Ovary (tissue), 3 donors: Measurements from ENCODE around the gene CHTOP.

Experiments used
- CTCF ChIP-seq, 3 donors: fragments of 450-650 bp in 2 of 3; fragments of 200-600 bp in 1 of 3; IDR thresholded peaks; one replicate each; pipeline versions ENCODE4 v1.5.1 to v1.8.0; 2016 to 2022; ENCODE audit warnings: antibody characterized with exemption in 3 of 3, mild to moderate bottlenecking in 1 of 3
- EP300 ChIP-seq: sonication (generic); formaldehyde crosslinking; IDR thresholded peaks from one replicate; pipeline ENCODE4 v1.6.1; 2017; ENCODE audit warnings: antibody characterized with exemption
- POLR2A ChIP-seq: fragments of 450-650 bp; IDR thresholded peaks from one replicate; pipeline ENCODE4 v1.6.1; 2017; ENCODE audit warnings: antibody characterized with exemption, mild to moderate bottlenecking, moderate library complexity
- donor health status: DM: no; HTN: no; CAD: no.

- no peak for TF ChIP-seq EP300
- TF ChIP-seq CTCF (IDR thresholded peaks at IDR 0.05), result peak; percentile 8 to 50 (median 29)
- no peak for TF ChIP-seq POLR2A
These were observed 5.9 kb upstream of the CHTOP start, which contains the start of gene S100A1 for GRCh38 chr1:153627715-153628626.
